AG09319 (cell line): ENCODE measurements around the gene GPR171.

Experiments used
- DNase-seq: peaks from one replicate; pipeline ENCODE4 v3.0.0-alpha.2; 2010; ENCODE audit warnings: low read depth; ENCODE audit errors: extremely low read depth
- TF ChIP-seq, protein P1 (sequence below): IDR thresholded peaks from 2 replicates; pipeline ENCODE4 v1.5.1; 2011; ENCODE audit warnings: low read depth, mild to moderate bottlenecking, inconsistent platforms, low read length, moderate library complexity

Gene GPR171

DNA sequence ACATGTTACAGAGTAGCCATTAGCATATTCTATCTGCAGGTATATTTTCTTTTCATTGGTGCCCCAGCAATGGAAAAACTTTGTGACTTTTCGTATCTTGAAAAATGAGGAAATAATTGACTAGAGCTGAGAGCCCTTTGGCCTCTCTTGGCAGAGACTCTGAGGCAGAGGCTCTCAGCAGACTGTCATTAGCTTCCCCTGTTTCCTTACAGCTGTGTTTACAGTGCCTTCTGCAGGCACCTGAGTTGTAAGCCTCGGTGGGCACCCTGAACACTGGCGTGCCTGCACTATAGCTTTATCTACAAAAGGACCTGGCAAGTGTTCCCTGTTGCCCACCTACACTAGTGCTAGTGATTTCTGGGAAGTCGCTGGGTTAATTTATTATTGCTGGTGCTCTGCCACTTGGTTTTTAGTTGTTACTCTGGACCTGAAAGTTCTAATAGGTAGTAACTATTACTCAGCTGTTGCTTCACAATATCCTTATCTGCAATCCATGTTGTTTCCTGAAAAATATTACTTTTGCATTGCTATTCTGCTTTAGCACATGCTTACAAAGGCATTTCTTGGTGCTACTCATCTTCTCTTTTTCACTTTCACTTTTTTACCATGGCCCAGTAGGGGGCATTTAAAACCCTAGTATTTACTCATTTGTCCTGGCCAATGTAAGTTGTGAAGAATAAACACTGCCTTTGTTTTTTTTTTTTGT is 7.8 kb upstream of the GPR171 start:
- DNase-seq = no peak
- TF ChIP-seq, protein P1, sequence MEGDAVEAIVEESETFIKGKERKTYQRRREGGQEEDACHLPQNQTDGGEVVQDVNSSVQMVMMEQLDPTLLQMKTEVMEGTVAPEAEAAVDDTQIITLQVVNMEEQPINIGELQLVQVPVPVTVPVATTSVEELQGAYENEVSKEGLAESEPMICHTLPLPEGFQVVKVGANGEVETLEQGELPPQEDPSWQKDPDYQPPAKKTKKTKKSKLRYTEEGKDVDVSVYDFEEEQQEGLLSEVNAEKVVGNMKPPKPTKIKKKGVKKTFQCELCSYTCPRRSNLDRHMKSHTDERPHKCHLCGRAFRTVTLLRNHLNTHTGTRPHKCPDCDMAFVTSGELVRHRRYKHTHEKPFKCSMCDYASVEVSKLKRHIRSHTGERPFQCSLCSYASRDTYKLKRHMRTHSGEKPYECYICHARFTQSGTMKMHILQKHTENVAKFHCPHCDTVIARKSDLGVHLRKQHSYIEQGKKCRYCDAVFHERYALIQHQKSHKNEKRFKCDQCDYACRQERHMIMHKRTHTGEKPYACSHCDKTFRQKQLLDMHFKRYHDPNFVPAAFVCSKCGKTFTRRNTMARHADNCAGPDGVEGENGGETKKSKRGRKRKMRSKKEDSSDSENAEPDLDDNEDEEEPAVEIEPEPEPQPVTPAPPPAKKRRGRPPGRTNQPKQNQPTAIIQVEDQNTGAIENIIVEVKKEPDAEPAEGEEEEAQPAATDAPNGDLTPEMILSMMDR = peak; percentile 1; the same call in 1 of the 2 replicates

DNA sequence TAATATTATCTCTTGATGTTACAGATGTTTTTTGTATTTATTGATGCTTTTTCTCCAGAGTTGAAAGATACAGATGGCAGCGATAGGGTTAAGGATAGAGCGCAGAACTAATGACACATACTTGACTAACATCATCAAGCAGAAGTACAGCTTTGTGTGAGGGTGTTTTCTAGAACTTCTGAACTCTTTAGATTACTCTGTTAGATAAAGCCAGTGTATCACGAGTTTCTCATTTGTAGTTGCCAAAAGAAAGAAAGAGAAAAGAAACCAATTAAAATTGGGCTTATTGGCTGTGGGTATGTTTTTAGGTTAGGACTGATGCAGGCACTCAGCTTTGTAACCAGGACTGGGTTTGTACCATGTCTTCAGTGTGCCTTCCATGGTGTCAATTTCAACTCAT is 6.6 kb upstream of the GPR171 start:
- no peak for DNase-seq
- TF ChIP-seq, protein P1 = no peak

DNA sequence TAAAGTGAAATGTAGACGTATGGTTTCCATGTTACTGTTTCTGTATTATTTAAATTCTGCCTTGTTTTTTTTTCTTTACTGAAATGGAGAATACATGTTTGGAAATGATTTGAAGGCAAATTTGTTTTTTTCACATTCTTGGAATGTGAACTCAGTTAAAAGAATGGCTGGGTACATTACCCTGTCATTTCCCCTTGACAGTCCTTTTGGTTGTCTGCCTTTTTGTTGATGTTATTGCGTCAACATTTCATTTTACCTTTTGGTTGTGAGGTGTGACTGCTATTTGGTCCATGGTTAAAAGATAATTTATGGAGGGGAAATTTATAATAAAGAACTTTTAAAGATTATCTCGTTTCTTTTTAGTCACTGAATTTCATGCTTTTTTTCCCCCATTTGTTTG is 3.2 kb upstream of the GPR171 start:
- TF ChIP-seq, protein P1 = no peak
- DNase-seq = no peak

DNA sequence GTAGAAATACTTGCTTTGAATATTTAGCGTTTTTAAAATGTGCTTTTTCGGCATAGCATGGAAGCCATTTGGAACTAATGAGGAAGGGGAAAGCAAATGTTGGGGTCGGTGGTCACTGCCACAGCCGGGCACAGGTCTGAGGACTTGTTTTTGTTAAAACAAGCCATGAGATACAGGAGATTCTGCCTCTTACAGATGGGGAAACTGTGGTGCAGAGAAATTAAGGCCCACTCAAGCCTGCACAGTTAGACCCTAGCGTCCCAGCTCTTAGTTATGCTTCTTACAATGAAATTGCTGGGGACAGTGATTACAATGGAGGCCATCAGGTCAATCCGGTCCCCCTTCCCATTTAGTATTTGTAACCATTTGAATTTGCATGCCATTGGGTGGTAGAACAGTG is 2.5 kb upstream of the GPR171 start:
- DNase-seq = no peak

DNA sequence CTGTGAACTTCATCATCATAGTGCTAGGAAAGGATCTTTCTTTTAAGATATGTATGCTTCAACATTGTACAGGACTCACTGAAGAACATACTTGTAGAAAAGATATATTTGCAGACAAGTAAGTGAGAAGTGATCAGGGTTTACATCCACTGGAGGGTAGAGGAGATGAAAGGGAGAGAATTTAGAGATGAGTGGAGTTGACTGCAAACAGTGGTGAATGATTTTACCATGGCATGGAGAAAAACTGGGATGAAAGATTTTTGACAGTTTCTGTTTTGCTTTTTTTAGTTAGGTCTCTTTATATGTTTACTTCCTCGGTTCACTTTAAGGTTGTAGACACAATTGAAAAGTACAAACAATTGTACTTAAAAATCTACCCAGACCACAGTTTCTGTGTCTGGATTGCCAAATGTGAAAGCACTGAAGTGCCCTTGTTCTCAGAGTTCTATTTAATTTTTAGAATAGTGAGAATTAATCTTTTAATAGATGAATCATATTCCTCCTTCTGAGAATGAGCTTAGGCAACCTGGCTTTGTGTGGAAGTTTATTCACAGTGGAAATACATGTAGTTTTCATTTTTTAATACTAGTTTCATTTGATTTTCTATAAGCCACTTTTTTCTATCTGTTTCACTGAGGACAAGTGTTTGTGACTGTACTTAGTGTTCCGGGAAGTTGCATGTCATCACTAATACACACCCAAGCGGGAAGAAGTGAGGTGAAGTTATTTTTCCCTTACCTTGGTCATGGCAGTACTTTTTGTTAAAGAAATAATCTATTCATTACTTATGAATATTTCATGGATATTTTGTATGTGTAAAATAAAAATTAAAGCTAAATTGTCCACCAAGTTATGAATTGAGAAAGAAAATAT is 1.8 kb upstream of the GPR171 start:
- TF ChIP-seq, protein P1 = no peak
- DNase-seq = no peak

More for the DNA sequence above, 2.5 kb upstream of the GPR171 start:
- TF ChIP-seq, protein P1 = no peak

GRCh38 chr3:151201051-151201730 is 1.8 kb downstream of the GPR171 start:
- TF ChIP-seq, protein P1 = no peak
- DNase-seq = no peak
